ENCODE measurements around the gene AQP12B.
"Not testable (repeated sequence)": the region's sequence is repeated elsewhere in the genome, so short reads cannot be mapped to it uniquely, and the experiment has no call there.

AQP12B gene

GRCh38 chr2:240674461-240675184, 8.1 kb downstream of the AQP12B start:
- not testable (repeated sequence) for H3K36me3 ChIP-seq (ENCODE audit: insufficient read depth, low read length); H3K79me2 ChIP-seq (ENCODE audit: control insufficient read depth, insufficient read depth, low read length, unreplicated experiment)

GRCh38 chr2:240672701-240673190, 9.9 kb downstream of the AQP12B start:
- Histone ChIP-seq H3K79me2 (ENCODE audit: control insufficient read depth, insufficient read depth, low read length, unreplicated experiment) (no peaks in the 10 kb centered on the region), H2AFZ (ENCODE audit: low read length, unreplicated experiment) (no peak overlapping the region), H3K27ac (ENCODE audit: low read depth, low read length) (no peak overlapping the region), H3K4me1 (ENCODE audit: control insufficient read depth, insufficient read depth, low read length, unreplicated experiment) (no peaks in the 10 kb centered on the region), H3K27me3 (ENCODE audit: insufficient read depth, low read length) (peaks cover 61% of the 10 kb centered on the region), H3K36me3 (ENCODE audit: insufficient read depth, low read length) (no peaks in the 10 kb centered on the region), H3K4me3 (ENCODE audit: low read depth, low read length) (no peak overlapping the region)

More at GRCh38 chr2:240674461-240675184, 8.1 kb downstream of the AQP12B start:
- peaks cover 44% of the 10 kb centered on the region for H3K27me3 ChIP-seq (ENCODE audit: insufficient read depth, low read length)
- H2AFZ ChIP-seq (ENCODE audit: low read length, unreplicated experiment); H3K4me3 ChIP-seq (ENCODE audit: low read depth, low read length); H3K27ac ChIP-seq (ENCODE audit: low read depth, low read length); H3K4me1 ChIP-seq (ENCODE audit: control insufficient read depth, insufficient read depth, low read length, unreplicated experiment): not testable (repeated sequence)

- H2AFZ ChIP-seq (ENCODE audit: low read length, unreplicated experiment) = no peak overlapping the region
- no peaks in the 10 kb centered on the region for H3K79me2 ChIP-seq (ENCODE audit: control insufficient read depth, insufficient read depth, low read length, unreplicated experiment)
- no peak overlapping the region for H3K27ac ChIP-seq (ENCODE audit: low read depth, low read length)
- H3K4me1 ChIP-seq (ENCODE audit: control insufficient read depth, insufficient read depth, low read length, unreplicated experiment) = no peaks in the 10 kb centered on the region
- H3K27me3 ChIP-seq (ENCODE audit: insufficient read depth, low read length) = peaks cover 67% of the 10 kb centered on the region
- H3K4me3 ChIP-seq (ENCODE audit: low read depth, low read length) = no peak overlapping the region
- H3K36me3 ChIP-seq (ENCODE audit: insufficient read depth, low read length) = no peaks in the 10 kb centered on the region
Observed at GRCh38 chr2:240672076-240672700, 10.5 kb downstream of the AQP12B start.

- Histone ChIP-seq H3K4me1 (ENCODE audit: control insufficient read depth, insufficient read depth, low read length, unreplicated experiment) (no peaks in the 10 kb centered on the region), H3K36me3 (ENCODE audit: insufficient read depth, low read length) (no peaks in the 10 kb centered on the region), H3K4me3 (ENCODE audit: low read depth, low read length) (no peak overlapping the region), H3K27ac (ENCODE audit: low read depth, low read length) (no peak overlapping the region), H3K79me2 (ENCODE audit: control insufficient read depth, insufficient read depth, low read length, unreplicated experiment) (no peaks in the 10 kb centered on the region), H2AFZ (ENCODE audit: low read length, unreplicated experiment) (no peak overlapping the region), H3K27me3 (ENCODE audit: insufficient read depth, low read length) (peaks cover 79% of the 10 kb centered on the region)
Observed at GRCh38 chr2:240670950-240671349, 11.7 kb downstream of the AQP12B start.

- H3K27me3 ChIP-seq (ENCODE audit: insufficient read depth, low read length) = peaks cover 85% of the 10 kb centered on the region
- H3K4me3 ChIP-seq (ENCODE audit: low read depth, low read length) = no peak overlapping the region
- H3K36me3 ChIP-seq (ENCODE audit: insufficient read depth, low read length) = no peaks in the 10 kb centered on the region
Observed at GRCh38 chr2:240670402-240670801, 12.3 kb downstream of the AQP12B start.

GRCh38 chr2:240664622-240665021, 18.1 kb downstream of the AQP12B start:
- Histone ChIP-seq H3K36me3 (ENCODE audit: insufficient read depth, low read length) (no peaks in the 10 kb centered on the region), H2AFZ (ENCODE audit: low read length, unreplicated experiment) (no peak overlapping the region), H3K4me3 (ENCODE audit: low read depth, low read length) (no peak overlapping the region), H3K4me1 (ENCODE audit: control insufficient read depth, insufficient read depth, low read length, unreplicated experiment) (no peaks in the 10 kb centered on the region), H3K27me3 (ENCODE audit: insufficient read depth, low read length) (peaks cover 79% of the 10 kb centered on the region), H3K27ac (ENCODE audit: low read depth, low read length) (no peak overlapping the region), H3K79me2 (ENCODE audit: control insufficient read depth, insufficient read depth, low read length, unreplicated experiment) (no peaks in the 10 kb centered on the region)

More at GRCh38 chr2:240670402-240670801, 12.3 kb downstream of the AQP12B start:
- Histone ChIP-seq H3K79me2 (ENCODE audit: control insufficient read depth, insufficient read depth, low read length, unreplicated experiment) (no peaks in the 10 kb centered on the region), H3K4me1 (ENCODE audit: control insufficient read depth, insufficient read depth, low read length, unreplicated experiment) (no peaks in the 10 kb centered on the region), H2AFZ (ENCODE audit: low read length, unreplicated experiment) (no peak overlapping the region), H3K27ac (ENCODE audit: low read depth, low read length) (no peak overlapping the region)

- H2AFZ ChIP-seq (ENCODE audit: low read length, unreplicated experiment) = no peak overlapping the region
- H3K4me1 ChIP-seq (ENCODE audit: control insufficient read depth, insufficient read depth, low read length, unreplicated experiment) = no peaks in the 10 kb centered on the region
- H3K79me2 ChIP-seq (ENCODE audit: control insufficient read depth, insufficient read depth, low read length, unreplicated experiment) = no peaks in the 10 kb centered on the region
- no peak overlapping the region for H3K27ac ChIP-seq (ENCODE audit: low read depth, low read length)
- H3K36me3 ChIP-seq (ENCODE audit: insufficient read depth, low read length) = no peaks in the 10 kb centered on the region
- no peak overlapping the region for H3K4me3 ChIP-seq (ENCODE audit: low read depth, low read length)
- peaks cover 81% of the 10 kb centered on the region for H3K27me3 ChIP-seq (ENCODE audit: insufficient read depth, low read length)
Observed at GRCh38 chr2:240663546-240664190, 19.0 kb downstream of the AQP12B start.

GRCh38 chr2:240662681-240663080, 20.0 kb downstream of the AQP12B start:
- Histone ChIP-seq H3K36me3 (ENCODE audit: insufficient read depth, low read length) (no peaks in the 10 kb centered on the region), H3K4me3 (ENCODE audit: low read depth, low read length) (no peak overlapping the region), H2AFZ (ENCODE audit: low read length, unreplicated experiment) (no peak overlapping the region), H3K4me1 (ENCODE audit: control insufficient read depth, insufficient read depth, low read length, unreplicated experiment) (no peaks in the 10 kb centered on the region), H3K27me3 (ENCODE audit: insufficient read depth, low read length) (peaks cover 79% of the 10 kb centered on the region), H3K27ac (ENCODE audit: low read depth, low read length) (no peak overlapping the region), H3K79me2 (ENCODE audit: control insufficient read depth, insufficient read depth, low read length, unreplicated experiment) (no peaks in the 10 kb centered on the region)

GRCh38 chr2:240659883-240660282, 22.8 kb downstream of the AQP12B start:
- not testable (repeated sequence) for H3K4me3 ChIP-seq (ENCODE audit: low read depth, low read length); H3K27ac ChIP-seq (ENCODE audit: low read depth, low read length); H3K79me2 ChIP-seq (ENCODE audit: control insufficient read depth, insufficient read depth, low read length, unreplicated experiment); H3K36me3 ChIP-seq (ENCODE audit: insufficient read depth, low read length); H3K4me1 ChIP-seq (ENCODE audit: control insufficient read depth, insufficient read depth, low read length, unreplicated experiment); H2AFZ ChIP-seq (ENCODE audit: low read length, unreplicated experiment)
- H3K27me3 ChIP-seq (ENCODE audit: insufficient read depth, low read length) = peaks cover 79% of the 10 kb centered on the region

GRCh38 chr2:240655931-240656886, 26.5 kb downstream of the AQP12B start:
- H2AFZ ChIP-seq (ENCODE audit: low read length, unreplicated experiment) = no peak overlapping the region

More at GRCh38 chr2:240655931-240656886, 26.5 kb downstream of the AQP12B start:
- Histone ChIP-seq H3K4me1 (ENCODE audit: control insufficient read depth, insufficient read depth, low read length, unreplicated experiment) (no peaks in the 10 kb centered on the region), H3K27me3 (ENCODE audit: insufficient read depth, low read length) (peaks cover 77% of the 10 kb centered on the region), H3K4me3 (ENCODE audit: low read depth, low read length) (no peak overlapping the region), H3K27ac (ENCODE audit: low read depth, low read length) (no peak overlapping the region), H3K79me2 (ENCODE audit: control insufficient read depth, insufficient read depth, low read length, unreplicated experiment) (no peaks in the 10 kb centered on the region), H3K36me3 (ENCODE audit: insufficient read depth, low read length) (no peaks in the 10 kb centered on the region)

Data from ACC112 (cell line).